Spleen (tissue), 3 donors: ENCODE results near the gene TRERF1.

Experiments used
- POLR2A ChIP-seq, 3 donors: fragments of 450-650 bp; IDR thresholded peaks; one replicate each; pipeline ENCODE4 v1.5.1; 2017; ENCODE audit warnings: antibody characterized with exemption in 3 of 3, mild to moderate bottlenecking in 1 of 3
- POLR2AphosphoS5 ChIP-seq, 3 donors: sonication (generic); formaldehyde crosslinking; IDR thresholded peaks; one replicate each; pipeline ENCODE4 v1.5.1; 2017; ENCODE audit warnings: antibody characterized with exemption in 3 of 3

DNA sequence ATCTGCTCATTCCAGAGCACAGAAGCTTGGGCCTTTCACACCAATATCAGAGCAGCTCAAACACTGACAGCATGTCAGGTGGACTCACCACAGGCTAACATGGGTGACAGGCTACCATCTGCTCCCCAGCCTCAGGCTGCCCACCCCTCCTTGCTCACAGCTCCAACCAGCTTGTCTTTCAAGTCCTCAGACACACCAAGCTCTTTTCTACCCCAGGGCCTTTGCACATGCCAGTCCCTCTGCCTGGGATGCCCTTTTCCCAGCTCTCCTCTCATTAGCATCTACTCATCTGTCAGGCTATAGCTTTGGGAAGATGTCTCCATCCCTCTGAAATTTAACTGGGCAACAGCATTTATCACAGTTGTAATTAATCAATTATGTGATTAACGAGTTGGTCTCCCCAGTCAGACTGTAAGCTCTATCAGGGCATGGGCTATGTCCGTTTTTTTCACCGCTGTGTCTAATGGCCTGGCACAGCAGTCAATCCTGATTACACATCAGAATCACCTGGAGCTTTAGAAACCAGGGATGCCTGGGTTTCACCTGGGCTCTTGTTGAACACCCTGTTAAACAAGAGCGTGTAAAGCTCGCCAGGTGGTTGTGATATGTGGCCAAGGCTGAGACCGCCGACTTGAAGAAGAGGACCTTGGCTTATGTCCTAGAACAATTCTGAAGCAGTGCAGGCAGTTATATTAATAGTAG lies 145.1 kb downstream of the TRERF1 start:
- TF ChIP-seq POLR2A (IDR thresholded peaks at IDR 0.05), result no peak
- no peak for TF ChIP-seq POLR2AphosphoS5 (IDR thresholded peaks at IDR 0.05)
